Measurements from ENCODE around the gene DDX43. TPM values are rescaled to one million over a fixed set of nuclear protein-coding genes. Genes with fewer than 3 reads are reported as not detected.

The DDX43 gene
- total and polyA plus RNA-seq, 12 donors: 0.11 to 1.6 (median 0.47) TPM; not detected in 2

DNA sequence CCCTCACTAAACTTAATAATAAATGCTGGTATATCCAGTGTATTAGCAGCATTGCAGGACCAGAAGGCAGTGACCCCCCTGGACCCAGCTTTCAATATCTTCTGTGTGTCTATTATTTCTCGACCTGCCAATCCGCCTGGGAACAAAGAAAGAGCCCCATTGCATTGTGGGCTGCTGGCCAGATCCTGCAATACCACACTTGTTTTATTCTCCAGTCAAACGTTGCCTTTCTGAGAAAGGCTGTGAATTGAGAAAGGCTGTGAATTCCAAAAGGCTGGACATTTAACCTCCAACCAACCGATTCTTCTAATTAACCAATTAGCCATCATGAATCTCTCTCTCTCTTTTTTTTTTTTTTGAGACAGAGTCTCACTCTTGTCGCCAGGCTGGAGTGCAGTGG is 65.4 kb downstream of the DDX43 start:
- TF ChIP-seq, protein P1, sequence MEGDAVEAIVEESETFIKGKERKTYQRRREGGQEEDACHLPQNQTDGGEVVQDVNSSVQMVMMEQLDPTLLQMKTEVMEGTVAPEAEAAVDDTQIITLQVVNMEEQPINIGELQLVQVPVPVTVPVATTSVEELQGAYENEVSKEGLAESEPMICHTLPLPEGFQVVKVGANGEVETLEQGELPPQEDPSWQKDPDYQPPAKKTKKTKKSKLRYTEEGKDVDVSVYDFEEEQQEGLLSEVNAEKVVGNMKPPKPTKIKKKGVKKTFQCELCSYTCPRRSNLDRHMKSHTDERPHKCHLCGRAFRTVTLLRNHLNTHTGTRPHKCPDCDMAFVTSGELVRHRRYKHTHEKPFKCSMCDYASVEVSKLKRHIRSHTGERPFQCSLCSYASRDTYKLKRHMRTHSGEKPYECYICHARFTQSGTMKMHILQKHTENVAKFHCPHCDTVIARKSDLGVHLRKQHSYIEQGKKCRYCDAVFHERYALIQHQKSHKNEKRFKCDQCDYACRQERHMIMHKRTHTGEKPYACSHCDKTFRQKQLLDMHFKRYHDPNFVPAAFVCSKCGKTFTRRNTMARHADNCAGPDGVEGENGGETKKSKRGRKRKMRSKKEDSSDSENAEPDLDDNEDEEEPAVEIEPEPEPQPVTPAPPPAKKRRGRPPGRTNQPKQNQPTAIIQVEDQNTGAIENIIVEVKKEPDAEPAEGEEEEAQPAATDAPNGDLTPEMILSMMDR (IDR thresholded peaks at IDR 0.05): no peak
- TF ChIP-seq POLR2A (IDR thresholded peaks at IDR 0.05): no peak
- 70 to 79% (median 73%) methylated on average over 5 of the region's 5 CpGs for WGBS, 4 donors
- H3K4me1 ChIP-seq (replicated peaks in 1 of 2): peaks cover 3 to 25% of the 10 kb centered on the region in 2 donors
- H3K27me3 ChIP-seq: no peaks in the 10 kb centered on the region
- DNase-seq: no peak
- intact Hi-C loops (cut with DNase I): no loop called here
- no peaks in the 10 kb centered on the region for H3K9me3 ChIP-seq (replicated peaks in 1 of 3)
- H3K4me3 ChIP-seq: no peak overlapping the region
- peaks cover 0 to 4% of the 10 kb centered on the region in 2 donors for H3K36me3 ChIP-seq (replicated peaks in 1 of 2)
- no peak overlapping the region for H3K27ac ChIP-seq

DNA sequence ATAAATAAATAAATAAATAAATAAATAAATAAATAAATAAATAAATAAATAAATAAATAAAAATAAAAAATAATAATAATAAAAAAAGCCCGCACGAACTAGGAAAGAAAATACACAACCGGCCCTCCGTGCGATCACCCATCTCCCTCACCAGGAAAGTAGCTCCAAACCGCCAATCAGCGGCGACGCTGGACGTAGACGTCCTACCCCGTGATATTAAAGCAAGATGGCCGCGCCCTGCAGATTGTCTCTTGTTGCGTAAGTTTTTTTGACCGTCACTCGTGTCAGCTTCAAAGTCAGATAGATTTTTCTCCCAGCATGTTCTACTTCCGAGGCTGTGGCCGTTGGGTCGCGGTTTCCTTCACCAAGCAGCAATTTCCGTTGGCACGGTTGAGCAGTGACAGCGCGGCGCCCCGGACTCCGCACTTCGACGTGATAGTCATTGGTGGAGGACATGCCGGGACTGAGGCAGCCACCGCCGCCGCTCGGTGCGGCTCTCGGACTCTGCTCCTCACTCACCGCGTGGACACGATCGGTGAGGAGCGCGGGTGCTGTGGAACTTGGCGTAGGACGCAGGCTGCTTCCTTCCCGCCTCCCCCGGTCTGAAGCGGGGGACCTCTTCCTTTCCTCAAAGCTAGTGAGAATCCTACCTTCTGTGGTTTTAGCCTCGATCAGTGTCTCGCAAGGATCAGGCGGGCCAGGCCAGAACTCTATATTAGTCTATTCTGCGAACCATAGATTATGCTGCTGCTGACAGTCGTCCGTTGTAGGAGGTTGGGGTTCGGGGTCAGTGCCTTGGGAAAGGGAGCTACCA is 67.1 kb downstream of the DDX43 start, which contains the start of gene MTO1:
TSS of gene MTO1 (plus strand) at position 201 of the 814 bp plus-strand sequence. CDS start at position 319, 118 bp downstream.
- intact Hi-C loops (cut with DNase I): no loop called here
- H3K4me3 ChIP-seq: peak within 1 kb of the TSS; percentile 56 to 100 (median 85)
- peak in 1 of 2 donors; percentile 60 for TF ChIP-seq POLR2A (IDR thresholded peaks at IDR 0.05)
- TF ChIP-seq, protein P1 (IDR thresholded peaks at IDR 0.05): no peak
- peaks cover 0 to 14% of the 10 kb centered on the region in 2 donors for H3K36me3 ChIP-seq (replicated peaks in 1 of 2)
- no peaks in the 10 kb centered on the region for H3K27me3 ChIP-seq
- peak; percentile 87 to 97 (median 92) for DNase-seq
- 0 to 1% (median 0%) methylated on average over 18 to 55 of the region's 55 CpGs for WGBS, 4 donors
- H3K27ac ChIP-seq: peak within 1 kb of the TSS; percentile 89 to 96 (median 93)
- peaks cover 3 to 27% of the 10 kb centered on the region in 2 donors for H3K4me1 ChIP-seq (replicated peaks in 1 of 2)
- no peaks in the 10 kb centered on the region for H3K9me3 ChIP-seq (replicated peaks in 1 of 3)

Small RNA genes lying within 50 kb of the gene (small RNA-seq; reads per million reads assigned to genes)
- 0 reads per million in 2 donors for gene RNU6-975P
- gene RPL39P3: 0 reads per million in 2 donors

Other genes starting within 250 kb of the DDX43 start
- gene KHDC1L, start 169.3 kb upstream of the DDX43 start, total RNA-seq: not detected
- gene KHDC1L, start 169.3 kb upstream of the DDX43 start, polyA plus RNA-seq: not detected
- gene KHDC1, start 131.6 kb upstream of the DDX43 start, total RNA-seq: 1 to 10 TPM in 2 of 9 donors, under 1 TPM in 6, not detected in 1; 0.25 to 2.2 (median 0.74) TPM
- 1 to 10 TPM in 2 of 3 donors, under 1 TPM in 1; 0.33 to 1.0 (median 1.0) TPM for gene KHDC1, start 131.6 kb upstream of the DDX43 start, polyA plus RNA-seq
- not detected for gene DPPA5, start 40.6 kb upstream of the DDX43 start, total RNA-seq
- not detected for gene DPPA5, start 40.6 kb upstream of the DDX43 start, polyA plus RNA-seq
- gene KHDC3L, start 32.2 kb upstream of the DDX43 start, total RNA-seq: not detected
- not detected for gene KHDC3L, start 32.2 kb upstream of the DDX43 start, polyA plus RNA-seq
- under 1 TPM in 2 of 9 donors, not detected in 7; 0.74 to 0.90 TPM for gene OOEP, start 24.9 kb upstream of the DDX43 start, total RNA-seq
- gene OOEP, start 24.9 kb upstream of the DDX43 start, polyA plus RNA-seq: under 1 TPM in 2 of 3 donors, not detected in 1; 0.13 to 0.26 TPM
- 1 to 10 TPM; 1.2 to 7.8 (median 3.0) TPM for gene CGAS, start 57.5 kb downstream of the DDX43 start, total RNA-seq
- 1 to 10 TPM; 1.0 to 1.2 (median 1.2) TPM for gene CGAS, start 57.5 kb downstream of the DDX43 start, polyA plus RNA-seq
- gene MTO1, start 66.9 kb downstream of the DDX43 start, total RNA-seq: 10 to 100 TPM; 16.9 to 29.9 (median 23.6) TPM
- 10 to 100 TPM; 14.0 to 26.0 (median 20.3) TPM for gene MTO1, start 66.9 kb downstream of the DDX43 start, polyA plus RNA-seq
- over 10,000 TPM in 4 of 9 donors, 1,000 to 10,000 TPM in 5; 7,361 to 13,514 (median 9,188) TPM for gene EEF1A1, start 126.2 kb downstream of the DDX43 start, total RNA-seq
- gene EEF1A1, start 126.2 kb downstream of the DDX43 start, polyA plus RNA-seq: over 10,000 TPM in 1 of 3 donors, 1,000 to 10,000 TPM in 2; 7,921 to 10,048 (median 9,514) TPM